Keratinocyte (primary cell): ENCODE data around the gene LONP1. TPM values are rescaled to one million over a fixed set of nuclear protein-coding genes. Genes with fewer than 3 reads are reported as not detected.

Source experiments
- DNase-seq: peaks from one replicate; pipeline ENCODE4 v3.0.0-alpha.2; 2011; ENCODE audit warnings: low read depth, missing footprints, low spot score
- FAIRE-seq: peaks from 2 replicates; lab custom pipeline; 2011; peaks lifted over from hg19 to GRCh38; lab: Jason Lieb, UNC
- H2AFZ ChIP-seq: 2 replicates; pipeline ENCODE4 v1.6.0; 2012; ENCODE audit warnings: low read length, control low read depth, inconsistent platforms; ENCODE audit not compliant: control insufficient read depth
- H3K27ac ChIP-seq: 2 replicates; pipeline ENCODE4 v1.5.1; 2011; ENCODE audit warnings: low read length; ENCODE audit not compliant: control insufficient read depth, insufficient read depth
- H3K27me3 ChIP-seq: 3 replicates; pipeline ENCODE4 v1.6.0; 2011; ENCODE audit warnings: low read length; ENCODE audit not compliant: control insufficient read depth, insufficient read depth; ENCODE audit errors: extremely low read depth
- H3K36me3 ChIP-seq, 2 experiments: 2 replicates in 1 of 2; 3 replicates in 1 of 2; pipeline ENCODE4 v1.5.1; 2011; ENCODE audit warnings: low read length in 2 of 2, mild to moderate bottlenecking in 1 of 2; ENCODE audit not compliant: control insufficient read depth in 2 of 2, insufficient read depth in 2 of 2; ENCODE audit errors: extremely low read depth in 1 of 2
- H3K4me1 ChIP-seq: 3 replicates; pipeline ENCODE4 v1.5.1; 2011; ENCODE audit warnings: low read length; ENCODE audit not compliant: control insufficient read depth, insufficient read depth; ENCODE audit errors: extremely low read depth
- H3K4me2 ChIP-seq: 3 replicates; pipeline ENCODE4 v1.6.0; 2011; ENCODE audit warnings: low read depth, low read length; ENCODE audit not compliant: control insufficient read depth, insufficient read depth; ENCODE audit errors: extremely low read depth
- H3K4me3 ChIP-seq, 3 experiments: fragments of 200-600 bp in 1 of 3; sonication (generic) in 1 of 3; 2 replicates in 2 of 3; 3 replicates in 1 of 3; pipeline ENCODE4 v1.5.1; 2011 to 2016; ENCODE audit warnings: low read length in 3 of 3, mild to moderate bottlenecking in 3 of 3, control low read depth in 2 of 3, inconsistent platforms in 1 of 3, low read depth in 1 of 3, mixed read lengths in 1 of 3, mixed run types in 1 of 3, moderate library complexity in 1 of 3; ENCODE audit not compliant: control insufficient read depth in 2 of 3, insufficient read depth in 2 of 3; ENCODE audit errors: extremely low read depth in 1 of 3
- H3K79me2 ChIP-seq: 2 replicates; pipeline ENCODE4 v1.6.0; 2012; ENCODE audit warnings: low read length; ENCODE audit not compliant: control insufficient read depth, insufficient read depth
- H3K9ac ChIP-seq: 3 replicates; pipeline ENCODE4 v1.6.0; 2011; ENCODE audit warnings: low read length; ENCODE audit not compliant: control insufficient read depth, insufficient read depth; ENCODE audit errors: extremely low read depth
- H3K9me1 ChIP-seq: 3 replicates; pipeline ENCODE4 v1.6.0; 2011; ENCODE audit warnings: low read length; ENCODE audit not compliant: control insufficient read depth, insufficient read depth; ENCODE audit errors: extremely low read depth
- H3K9me3 ChIP-seq: 2 replicates; pipeline ENCODE4 v1.5.1; 2012; ENCODE audit warnings: low read depth, low read length; ENCODE audit not compliant: control insufficient read depth
- H4K20me1 ChIP-seq: 3 replicates; pipeline ENCODE4 v1.6.0; 2011; ENCODE audit warnings: low read length; ENCODE audit not compliant: control insufficient read depth, insufficient read depth; ENCODE audit errors: extremely low read depth
- EZH2 ChIP-seq: IDR thresholded peaks from one replicate; pipeline ENCODE4 v1.6.1; 2012; ENCODE audit warnings: inconsistent platforms, mild to moderate bottlenecking, low read length, moderate library complexity
- dilution Hi-C: fragments of 300-500 bp; cut with MboI; formaldehyde crosslinking; loops from one replicate; pipeline ENCODE4 v1.7.0; 2020; ENCODE audit warnings: low sequenced_read_pairs; ENCODE audit not compliant: extremely low pct_ligation_motif_present
- polyA plus RNA-seq, 5 experiments: library from polyadenylated mRNA; depleted of rRNA in 3 of 5; stranded (reverse) in 3 of 5; stranded (forward) in 1 of 5; unstranded in 1 of 5; fragments of >200 nt; gene quantifications; 1 replicate in 1 of 5; 2 replicates in 3 of 5; 3 replicates in 1 of 5; pipeline versions ENCODE4 v1.2.1 to v1.2.3, GENCODE V29; 2011 to 2012; ENCODE audit warnings: missing spikeins in 2 of 5, low read depth in 1 of 5, low replicate concordance in 1 of 5
- TF ChIP-seq, protein P1 (sequence below), 3 experiments: IDR thresholded peaks in 1 of 3; conservative IDR thresholded peaks in 1 of 3; optimal IDR thresholded peaks in 1 of 3; 2 replicates in 2 of 3; 3 replicates in 1 of 3; pipeline versions ENCODE3 to v1.5.1; 2011; ENCODE audit warnings: low read length in 3 of 3, mild to moderate bottlenecking in 3 of 3, moderate library complexity in 2 of 3, control low read depth in 1 of 3, inconsistent platforms in 1 of 3; ENCODE audit not compliant: insufficient read depth in 2 of 3; ENCODE audit errors: extremely low read depth in 1 of 3

The LONP1 gene
- polyA plus RNA-seq, 1 donor (not counting 4 experiments of a cell fraction or from before 2014, with no cell fraction given), result 24.2 TPM

DNA sequence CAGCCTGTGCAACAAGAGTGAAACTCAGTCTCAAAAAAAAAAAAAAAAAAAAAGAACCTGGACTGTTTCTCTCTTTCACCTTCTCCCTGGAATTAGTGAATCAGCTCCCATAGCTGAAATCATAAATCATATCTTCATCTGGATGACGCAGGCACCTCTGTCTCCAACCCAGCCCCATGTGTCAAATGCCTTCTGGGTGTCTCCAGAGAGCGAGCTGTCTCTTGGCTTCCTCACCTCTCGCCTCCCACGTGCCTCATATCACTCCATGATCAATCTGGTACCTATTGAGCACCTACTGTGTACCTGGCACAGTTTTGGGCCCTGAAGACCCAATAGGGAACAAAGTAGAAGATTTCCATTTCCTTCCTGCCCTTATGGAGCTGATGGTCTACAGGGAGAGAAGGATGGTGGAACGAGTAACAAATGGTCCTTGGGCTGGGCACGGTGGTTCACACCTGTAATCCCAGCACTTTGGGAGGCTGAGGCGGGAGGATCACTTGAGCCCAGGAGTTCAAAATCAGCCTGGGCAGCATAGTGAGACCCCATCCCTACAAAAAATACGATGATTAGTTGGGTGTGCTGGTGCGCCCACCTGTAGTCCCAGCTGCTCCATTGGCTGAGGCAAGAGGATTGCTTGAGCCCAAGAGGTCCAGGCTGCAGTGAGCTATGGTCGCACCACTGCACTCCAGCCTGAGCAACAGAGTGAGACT, 36.6 kb downstream of the LONP1 start:
- Histone ChIP-seq H3K9me3 (no peaks in the 10 kb centered on the region), H4K20me1 (no peaks in the 10 kb centered on the region), H3K4me1 (peaks cover 18% of the 10 kb centered on the region), H3K27ac (no peak overlapping the region), H3K79me2 (peaks cover 10% of the 10 kb centered on the region), H2AFZ (no peak overlapping the region), H3K4me2 (no peak overlapping the region), H3K4me3 (no peak overlapping the region), H3K9ac (no peak overlapping the region), H3K9me1 (no peaks in the 10 kb centered on the region), H3K27me3 (no peaks in the 10 kb centered on the region), H3K36me3 (peaks cover under 1 to 1% of the 10 kb centered on the region in 2 experiments)
- dilution Hi-C loops, result no loop called here
- TF ChIP-seq, protein P1, sequence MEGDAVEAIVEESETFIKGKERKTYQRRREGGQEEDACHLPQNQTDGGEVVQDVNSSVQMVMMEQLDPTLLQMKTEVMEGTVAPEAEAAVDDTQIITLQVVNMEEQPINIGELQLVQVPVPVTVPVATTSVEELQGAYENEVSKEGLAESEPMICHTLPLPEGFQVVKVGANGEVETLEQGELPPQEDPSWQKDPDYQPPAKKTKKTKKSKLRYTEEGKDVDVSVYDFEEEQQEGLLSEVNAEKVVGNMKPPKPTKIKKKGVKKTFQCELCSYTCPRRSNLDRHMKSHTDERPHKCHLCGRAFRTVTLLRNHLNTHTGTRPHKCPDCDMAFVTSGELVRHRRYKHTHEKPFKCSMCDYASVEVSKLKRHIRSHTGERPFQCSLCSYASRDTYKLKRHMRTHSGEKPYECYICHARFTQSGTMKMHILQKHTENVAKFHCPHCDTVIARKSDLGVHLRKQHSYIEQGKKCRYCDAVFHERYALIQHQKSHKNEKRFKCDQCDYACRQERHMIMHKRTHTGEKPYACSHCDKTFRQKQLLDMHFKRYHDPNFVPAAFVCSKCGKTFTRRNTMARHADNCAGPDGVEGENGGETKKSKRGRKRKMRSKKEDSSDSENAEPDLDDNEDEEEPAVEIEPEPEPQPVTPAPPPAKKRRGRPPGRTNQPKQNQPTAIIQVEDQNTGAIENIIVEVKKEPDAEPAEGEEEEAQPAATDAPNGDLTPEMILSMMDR (optimal IDR thresholded peaks at IDR 0.05 in 1 of 3, IDR thresholded peaks at IDR 0.05 in 1 of 3, conservative IDR thresholded peaks at IDR 0.05 in 1 of 3; ENCODE audit: extremely low read depth in 1 of 3, insufficient read depth in 2 of 3, low read length in 3 of 3), result no peak
- no peak for TF ChIP-seq EZH2
- peak; percentile 9 for FAIRE-seq
- no peak for DNase-seq

DNA sequence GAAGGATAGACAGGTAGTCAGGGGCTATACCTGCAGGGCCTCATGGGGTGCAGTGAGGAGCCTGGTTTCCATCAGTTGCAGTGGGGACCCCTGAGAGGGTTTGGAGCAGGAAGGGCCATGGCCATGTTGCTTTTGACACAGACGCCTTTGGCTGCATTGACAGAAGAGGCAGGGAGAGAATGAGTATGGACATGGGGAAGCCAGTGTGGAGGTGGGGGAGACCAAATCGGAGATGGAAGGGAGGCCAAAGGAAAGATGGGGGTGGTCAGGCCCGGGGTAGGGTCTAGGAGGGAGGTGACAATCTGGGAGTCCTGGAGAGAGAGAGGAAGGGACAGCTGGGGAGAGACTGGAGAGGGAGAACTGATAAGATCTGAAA, 37.9 kb downstream of the LONP1 start:
- Histone ChIP-seq H3K79me2 (peaks cover 10% of the 10 kb centered on the region), H3K9me3 (no peaks in the 10 kb centered on the region), H4K20me1 (no peaks in the 10 kb centered on the region), H3K9ac (no peak overlapping the region), H3K27ac (no peak overlapping the region), H3K4me3 (no peak overlapping the region), H3K4me1 (peaks cover 18% of the 10 kb centered on the region), H3K4me2 (no peak overlapping the region), H3K36me3 (peaks cover 6 to 8% of the 10 kb centered on the region in 2 experiments), H2AFZ (no peak overlapping the region), H3K27me3 (no peaks in the 10 kb centered on the region), H3K9me1 (no peaks in the 10 kb centered on the region)
- FAIRE-seq, result no peak
- dilution Hi-C loops, result no loop called here
- no peak for TF ChIP-seq EZH2
- TF ChIP-seq, protein P1 (optimal IDR thresholded peaks at IDR 0.05 in 1 of 3, IDR thresholded peaks at IDR 0.05 in 1 of 3, conservative IDR thresholded peaks at IDR 0.05 in 1 of 3; ENCODE audit: extremely low read depth in 1 of 3, insufficient read depth in 2 of 3, low read length in 3 of 3), result no peak
- no peak for DNase-seq
